ENCODE results near the gene OR5C1.

DNA sequence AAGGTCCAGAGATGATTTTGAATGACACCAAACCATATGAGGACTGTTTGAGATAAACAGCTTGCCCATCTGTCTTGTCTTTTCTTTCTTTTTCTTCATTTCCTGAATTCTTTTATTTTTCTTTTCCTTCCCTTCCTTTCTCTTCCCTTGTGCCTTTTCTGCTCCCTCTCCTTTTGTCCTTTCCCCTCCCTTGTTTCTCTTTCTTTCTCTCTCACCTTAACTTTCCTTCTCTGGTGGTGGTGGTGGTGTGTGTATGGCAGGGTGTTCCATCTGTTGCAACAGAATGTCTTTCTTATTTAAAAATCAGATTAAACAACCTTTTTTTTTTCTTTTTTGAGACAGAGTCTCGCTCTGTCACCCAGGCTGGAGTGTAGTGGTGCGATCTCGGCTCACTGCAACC is 43.5 kb downstream of the OR5C1 start:
- TF ChIP-seq, protein P1, sequence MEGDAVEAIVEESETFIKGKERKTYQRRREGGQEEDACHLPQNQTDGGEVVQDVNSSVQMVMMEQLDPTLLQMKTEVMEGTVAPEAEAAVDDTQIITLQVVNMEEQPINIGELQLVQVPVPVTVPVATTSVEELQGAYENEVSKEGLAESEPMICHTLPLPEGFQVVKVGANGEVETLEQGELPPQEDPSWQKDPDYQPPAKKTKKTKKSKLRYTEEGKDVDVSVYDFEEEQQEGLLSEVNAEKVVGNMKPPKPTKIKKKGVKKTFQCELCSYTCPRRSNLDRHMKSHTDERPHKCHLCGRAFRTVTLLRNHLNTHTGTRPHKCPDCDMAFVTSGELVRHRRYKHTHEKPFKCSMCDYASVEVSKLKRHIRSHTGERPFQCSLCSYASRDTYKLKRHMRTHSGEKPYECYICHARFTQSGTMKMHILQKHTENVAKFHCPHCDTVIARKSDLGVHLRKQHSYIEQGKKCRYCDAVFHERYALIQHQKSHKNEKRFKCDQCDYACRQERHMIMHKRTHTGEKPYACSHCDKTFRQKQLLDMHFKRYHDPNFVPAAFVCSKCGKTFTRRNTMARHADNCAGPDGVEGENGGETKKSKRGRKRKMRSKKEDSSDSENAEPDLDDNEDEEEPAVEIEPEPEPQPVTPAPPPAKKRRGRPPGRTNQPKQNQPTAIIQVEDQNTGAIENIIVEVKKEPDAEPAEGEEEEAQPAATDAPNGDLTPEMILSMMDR (IDR thresholded peaks at IDR 0.05): no peak
- TF ChIP-seq POLR2A (IDR thresholded peaks at IDR 0.05): no peak
